Ascending aorta (tissue), 2 donors: Measurements from ENCODE around the gene GOLGA3. TPM values are rescaled to one million over a fixed set of nuclear protein-coding genes. Genes with fewer than 3 reads are reported as not detected.
"Not testable (repeated sequence)": the region's sequence is repeated elsewhere in the genome, so short reads cannot be mapped to it uniquely, and the experiment has no call there.

Source experiments
- DNase-seq, 2 donors: peaks; one replicate each; pipeline ENCODE4 v3.0.0-alpha.2; 2019; ENCODE audit warnings: low spot score in 2 of 2
- H3K27ac ChIP-seq, 2 donors: fragments of 200-600 bp; sonication (generic); one replicate each; pipeline ENCODE4 v1.5.1; 2016 to 2017; ENCODE audit warnings: mild to moderate bottlenecking in 1 of 2
- H3K27me3 ChIP-seq: fragments of 200-600 bp; sonication (generic); one replicate; pipeline ENCODE4 v1.5.1; 2017
- H3K36me3 ChIP-seq, 2 donors: fragments of 200-600 bp; sonication (generic); one replicate each; pipeline ENCODE4 v1.5.1; 2016
- H3K4me1 ChIP-seq, 2 donors: fragments of 200-600 bp; sonication (generic); one replicate each; pipeline ENCODE4 v1.5.1; 2016 to 2017; ENCODE audit warnings: mild to moderate bottlenecking in 1 of 2
- H3K4me3 ChIP-seq, 2 donors: fragments of 200-600 bp; sonication (generic); one replicate each; pipeline ENCODE4 v1.5.1; 2016 to 2017; ENCODE audit warnings: mild to moderate bottlenecking in 1 of 2
- H3K9me3 ChIP-seq, 2 donors: fragments of 200-600 bp; sonication (generic); one replicate each; pipeline ENCODE4 v1.5.1; 2016
- CTCF ChIP-seq, 3 experiments: fragments of 200-600 bp in 2 of 3; fragments of 450-650 bp in 1 of 3; sonication (generic) in 2 of 3; IDR thresholded peaks; one replicate each; pipeline ENCODE4 v1.5.1; 2016 to 2019; ENCODE audit warnings: antibody characterized with exemption in 3 of 3, mild to moderate bottlenecking in 1 of 3, moderate library complexity in 1 of 3
- intact Hi-C: fragments of 100-400 bp; cut with DNase I; formaldehyde crosslinking; loops from one replicate; pipeline ENCODE4 v1.15.1; 2023
- total RNA-seq: library from RNA; depleted of rRNA; stranded (reverse); fragments of >200 nt; gene quantifications from one replicate; pipeline ENCODE4 v1.1.0, GENCODE V29; 2016

GOLGA3 gene
- total RNA-seq, 1 donor from 2014 or later: 173 TPM

- Histone ChIP-seq H3K9me3 (no peaks in the 10 kb centered on the region), H3K4me3 (no peak overlapping the region), H3K4me1 (no peaks in the 10 kb centered on the region), H3K27ac (no peak overlapping the region), H3K36me3 (peaks cover 76 to 87% of the 10 kb centered on the region in 2 donors), H3K27me3 (no peaks in the 10 kb centered on the region)
- DNase-seq: no peak
- TF ChIP-seq CTCF (IDR thresholded peaks at IDR 0.05): no peak
- intact Hi-C loops: no loop called here
Measured at GRCh38 chr12:132872073-132872855, 43.6 kb upstream of the GOLGA3 start.

- Histone ChIP-seq H3K36me3 (peaks cover 78 to 81% of the 10 kb centered on the region in 2 donors), H3K4me1 (no peaks in the 10 kb centered on the region), H3K4me3 (no peak overlapping the region), H3K9me3 (no peaks in the 10 kb centered on the region), H3K27me3 (no peaks in the 10 kb centered on the region), H3K27ac (no peak overlapping the region)
- TF ChIP-seq CTCF (IDR thresholded peaks at IDR 0.05): no peak
- intact Hi-C loops: no loop called here
- no peak for DNase-seq
Measured at GRCh38 chr12:132869551-132869950, 40.9 kb upstream of the GOLGA3 start.

- no peak for TF ChIP-seq CTCF (IDR thresholded peaks at IDR 0.05)
- Histone ChIP-seq H3K4me1 (no peaks in the 10 kb centered on the region), H3K4me3 (no peak overlapping the region), H3K36me3 (peaks cover 76 to 79% of the 10 kb centered on the region in 2 donors), H3K27me3 (no peaks in the 10 kb centered on the region), H3K27ac (peak overlapping the region in 1 of 2 donors; percentile 34), H3K9me3 (no peaks in the 10 kb centered on the region)
- no peak for DNase-seq
- intact Hi-C loops: no loop called here
Measured at GRCh38 chr12:132866251-132866828, 37.7 kb upstream of the GOLGA3 start.

GRCh38 chr12:132861558-132861957 lies 32.9 kb upstream of the GOLGA3 start:
- Histone ChIP-seq H3K27ac (no peak overlapping the region), H3K27me3 (no peaks in the 10 kb centered on the region), H3K4me1 (no peaks in the 10 kb centered on the region), H3K36me3 (peaks cover 77 to 83% of the 10 kb centered on the region in 2 donors), H3K9me3 (no peaks in the 10 kb centered on the region), H3K4me3 (no peak overlapping the region)
- DNase-seq: no peak
- intact Hi-C loops: no loop called here
- TF ChIP-seq CTCF (IDR thresholded peaks at IDR 0.05): no peak

GRCh38 chr12:132858718-132859266 lies 30.1 kb upstream of the GOLGA3 start:
- TF ChIP-seq CTCF (IDR thresholded peaks at IDR 0.05): no peak
- Histone ChIP-seq H3K9me3 (no peaks in the 10 kb centered on the region), H3K27ac (no peak overlapping the region), H3K4me1 (no peaks in the 10 kb centered on the region), H3K4me3 (no peak overlapping the region), H3K27me3 (no peaks in the 10 kb centered on the region), H3K36me3 (peaks cover 87 to 88% of the 10 kb centered on the region in 2 donors)
- DNase-seq: no peak
- intact Hi-C loops: no loop called here

GRCh38 chr12:132857019-132857418 lies 28.4 kb upstream of the GOLGA3 start:
- H3K4me3 ChIP-seq, H3K9me3 ChIP-seq, H3K27me3 ChIP-seq, H3K4me1 ChIP-seq, DNase-seq, intact Hi-C loops, H3K27ac ChIP-seq: not testable (repeated sequence)
- H3K36me3 ChIP-seq: peaks cover 92 to 95% of the 10 kb centered on the region in 2 donors
